ENCODE results near the gene RAI14.

DNA sequence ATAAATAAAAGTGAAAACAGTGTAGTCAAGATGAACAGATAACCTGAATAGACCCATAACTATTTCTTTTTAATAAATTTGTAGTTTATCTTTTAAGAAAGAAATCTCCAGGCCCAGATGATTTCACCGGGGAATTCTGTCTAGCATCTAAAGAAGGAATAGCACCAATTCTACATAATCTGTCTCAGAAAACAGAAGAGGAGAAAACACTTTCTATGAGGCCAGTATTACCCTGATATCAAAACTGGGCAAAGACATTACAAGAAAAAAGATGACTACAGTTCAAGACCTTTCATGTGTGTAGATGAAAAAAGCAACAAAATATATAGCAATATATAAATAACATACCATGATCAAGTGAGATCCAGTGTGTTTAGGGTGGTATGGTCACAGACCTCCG is 214.3 kb downstream of the RAI14 start:
- TF ChIP-seq CTCF (IDR thresholded peaks at IDR 0.05; ENCODE audit: extremely low read depth in 1 of 2, insufficient read depth in 1 of 2, low read depth in 1 of 2, low read length in 2 of 2): no peak
- TF ChIP-seq POLR2AphosphoS5 (IDR thresholded peaks at IDR 0.05; ENCODE audit: insufficient read depth, low read depth, low read length): no peak
- TF ChIP-seq, protein P1, sequence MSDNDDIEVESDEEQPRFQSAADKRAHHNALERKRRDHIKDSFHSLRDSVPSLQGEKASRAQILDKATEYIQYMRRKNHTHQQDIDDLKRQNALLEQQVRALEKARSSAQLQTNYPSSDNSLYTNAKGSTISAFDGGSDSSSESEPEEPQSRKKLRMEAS (IDR thresholded peaks at IDR 0.05; ENCODE audit: insufficient read depth, insufficient read length): no peak
- TF ChIP-seq POLR2A (IDR thresholded peaks at IDR 0.05; ENCODE audit: low read depth, low read length): no peak
- TF ChIP-seq EZH2 (IDR thresholded peaks at IDR 0.05; ENCODE audit: borderline replicate concordance, low read depth, low read length, severe bottlenecking): no peak
- no peak for TF ChIP-seq JUN (IDR thresholded peaks at IDR 0.05; ENCODE audit: borderline replicate concordance, insufficient read depth, insufficient read length, low read depth)
- TF ChIP-seq MYC (IDR thresholded peaks at IDR 0.05; ENCODE audit: low read depth, low read length): no peak
- no peak for TF ChIP-seq GATA2 (IDR thresholded peaks at IDR 0.05; ENCODE audit: insufficient read depth, insufficient read length, low read depth, low read length)

All from endothelial cell of umbilical vein (primary cell).